Measurements from ENCODE around the gene SH3TC1. TPM values are rescaled to one million over a fixed set of nuclear protein-coding genes. Genes with fewer than 3 reads are reported as not detected.

SH3TC1 gene
- total RNA-seq, 1 donor from 2014 or later, result 5.4 TPM

DNA sequence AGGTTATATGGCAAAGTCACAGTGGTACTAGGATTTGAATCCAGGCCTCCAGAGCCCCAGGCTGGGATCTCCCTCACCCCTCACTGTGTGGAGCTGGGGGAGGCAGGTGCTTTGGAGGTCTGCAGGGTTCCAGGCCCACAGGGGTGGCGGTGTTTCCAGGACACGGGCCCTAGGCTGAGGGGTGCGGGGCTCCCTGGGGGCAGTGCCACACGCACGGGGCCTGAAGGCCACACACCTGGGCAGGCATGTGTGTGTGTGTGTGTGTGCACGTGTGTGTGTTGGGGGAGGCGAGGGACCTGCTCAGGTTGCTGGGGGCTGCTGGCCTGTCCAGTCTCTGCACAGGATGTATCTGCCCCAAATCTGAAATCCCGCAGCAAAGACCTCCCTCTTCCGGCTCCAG lies 18.8 kb downstream of the SH3TC1 start:
- Mint-ChIP-seq H3K9me3 (no peaks in the 10 kb centered on the region), H3K27ac (no peak overlapping the region), H3K27me3 (no peaks in the 10 kb centered on the region), H3K4me3 (no peak overlapping the region), H3K36me3 (no peaks in the 10 kb centered on the region), H3K4me1 (ENCODE audit: unreplicated experiment) (peaks cover 28% of the 10 kb centered on the region)
- DNase-seq (ENCODE audit: extremely low spot score, unreplicated experiment), result no peak
- TF ChIP-seq, protein P1, sequence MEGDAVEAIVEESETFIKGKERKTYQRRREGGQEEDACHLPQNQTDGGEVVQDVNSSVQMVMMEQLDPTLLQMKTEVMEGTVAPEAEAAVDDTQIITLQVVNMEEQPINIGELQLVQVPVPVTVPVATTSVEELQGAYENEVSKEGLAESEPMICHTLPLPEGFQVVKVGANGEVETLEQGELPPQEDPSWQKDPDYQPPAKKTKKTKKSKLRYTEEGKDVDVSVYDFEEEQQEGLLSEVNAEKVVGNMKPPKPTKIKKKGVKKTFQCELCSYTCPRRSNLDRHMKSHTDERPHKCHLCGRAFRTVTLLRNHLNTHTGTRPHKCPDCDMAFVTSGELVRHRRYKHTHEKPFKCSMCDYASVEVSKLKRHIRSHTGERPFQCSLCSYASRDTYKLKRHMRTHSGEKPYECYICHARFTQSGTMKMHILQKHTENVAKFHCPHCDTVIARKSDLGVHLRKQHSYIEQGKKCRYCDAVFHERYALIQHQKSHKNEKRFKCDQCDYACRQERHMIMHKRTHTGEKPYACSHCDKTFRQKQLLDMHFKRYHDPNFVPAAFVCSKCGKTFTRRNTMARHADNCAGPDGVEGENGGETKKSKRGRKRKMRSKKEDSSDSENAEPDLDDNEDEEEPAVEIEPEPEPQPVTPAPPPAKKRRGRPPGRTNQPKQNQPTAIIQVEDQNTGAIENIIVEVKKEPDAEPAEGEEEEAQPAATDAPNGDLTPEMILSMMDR (conservative IDR thresholded peaks at IDR 0.05), result no peak

DNA sequence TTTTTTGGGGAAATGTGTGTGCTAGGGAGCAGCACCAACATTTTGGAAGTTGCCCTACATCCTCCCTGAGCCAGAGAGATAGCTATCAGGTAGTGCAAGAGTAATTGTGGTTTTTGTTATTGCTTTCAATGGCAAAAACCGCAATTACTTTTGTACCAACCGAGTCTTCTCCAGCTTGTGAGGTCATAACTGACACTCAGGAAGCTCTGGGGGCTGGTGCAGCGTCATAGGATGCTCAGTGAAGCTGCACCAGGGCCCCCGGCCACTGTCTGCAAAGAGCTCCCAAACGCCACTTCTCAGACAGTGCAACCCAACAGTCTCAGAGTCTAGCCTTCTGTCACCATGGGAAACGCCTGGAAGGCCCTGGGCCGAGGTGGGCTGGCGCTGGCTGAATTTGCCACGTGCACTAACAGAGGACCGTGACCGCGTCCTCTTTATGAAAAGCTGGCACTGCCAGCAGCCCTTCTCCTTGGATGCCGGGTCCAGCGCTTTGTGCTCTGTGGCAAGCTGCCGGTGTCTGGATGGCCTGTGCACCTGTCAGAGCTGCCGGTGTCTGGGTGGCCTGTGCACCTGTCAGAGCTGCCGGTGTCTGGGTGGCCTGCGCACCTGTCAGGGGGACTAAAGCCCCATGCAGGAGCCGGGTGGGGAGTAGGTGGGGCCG lies 19.4 kb downstream of the SH3TC1 start:
- no peak for DNase-seq (ENCODE audit: extremely low spot score, unreplicated experiment)
- TF ChIP-seq, protein P1 (conservative IDR thresholded peaks at IDR 0.05), result no peak
- Mint-ChIP-seq H3K9me3 (no peaks in the 10 kb centered on the region), H3K4me1 (ENCODE audit: unreplicated experiment) (peaks cover 26% of the 10 kb centered on the region), H3K36me3 (no peaks in the 10 kb centered on the region), H3K4me3 (no peak overlapping the region), H3K27ac (no peak overlapping the region), H3K27me3 (no peaks in the 10 kb centered on the region)

DNA sequence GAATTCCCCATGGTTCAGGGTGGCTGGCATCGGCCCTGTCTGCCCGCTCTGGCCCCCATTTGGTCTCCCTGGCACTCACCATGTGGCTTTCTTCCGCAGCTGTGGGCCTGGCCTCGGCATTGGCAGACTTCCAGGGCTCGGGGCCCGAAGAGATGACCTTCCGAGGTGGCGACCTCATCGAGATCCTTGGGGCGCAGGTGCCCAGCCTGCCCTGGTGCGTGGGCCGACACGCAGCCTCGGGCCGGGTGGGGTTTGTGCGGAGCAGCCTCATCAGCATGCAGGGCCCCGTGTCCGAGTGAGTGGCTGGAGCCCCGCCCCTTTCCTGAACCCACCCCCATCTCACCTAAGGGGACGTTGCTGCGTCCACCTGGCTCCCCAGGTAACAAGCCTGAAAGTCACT lies 20.1 kb downstream of the SH3TC1 start:
- no peak overlapping the region for H3K27ac Mint-ChIP-seq
- peaks cover 24% of the 10 kb centered on the region for H3K4me1 Mint-ChIP-seq (ENCODE audit: unreplicated experiment)
- DNase-seq (ENCODE audit: extremely low spot score, unreplicated experiment), result no peak
- H3K36me3 Mint-ChIP-seq, result no peaks in the 10 kb centered on the region
- H3K9me3 Mint-ChIP-seq, result no peaks in the 10 kb centered on the region
- TF ChIP-seq, protein P1 (conservative IDR thresholded peaks at IDR 0.05), result no peak
- no peaks in the 10 kb centered on the region for H3K27me3 Mint-ChIP-seq
- no peak overlapping the region for H3K4me3 Mint-ChIP-seq

DNA sequence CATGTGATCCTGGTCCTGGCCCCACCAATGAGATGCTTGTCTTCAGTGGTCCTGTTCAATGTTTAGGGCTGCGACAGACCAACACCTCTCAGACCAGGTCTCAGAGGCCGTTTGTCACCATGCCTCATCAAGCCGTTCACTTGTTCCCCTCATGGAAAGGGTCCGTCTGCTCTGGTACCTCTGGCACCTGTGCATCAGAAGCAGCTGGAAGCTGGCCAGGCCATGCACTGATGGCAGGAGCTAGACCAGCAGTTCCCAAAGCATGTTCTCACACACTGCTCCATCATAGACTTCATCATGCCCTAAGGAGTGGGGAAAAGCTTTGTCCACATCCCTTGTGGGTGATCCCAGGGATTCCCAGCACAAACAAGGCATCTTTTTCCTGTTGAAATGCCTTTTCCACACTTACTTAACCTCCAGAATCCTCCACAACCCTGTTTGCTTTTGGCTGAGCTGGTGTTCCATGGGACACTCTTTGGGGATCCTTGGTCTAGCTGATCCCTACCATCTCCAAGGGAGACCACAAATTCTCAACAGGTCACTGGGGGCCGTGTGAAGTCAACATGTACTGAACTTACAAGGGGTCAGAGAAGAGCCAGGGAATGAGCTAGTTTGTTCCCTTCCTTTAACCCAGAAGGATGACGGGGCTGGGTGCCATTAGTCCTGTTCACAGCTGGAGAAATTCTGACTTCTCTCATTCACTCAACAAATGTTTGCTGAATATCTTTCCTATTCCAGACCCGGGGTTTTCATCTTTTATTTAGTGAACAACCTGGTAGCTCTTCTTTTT lies 21.8 kb downstream of the SH3TC1 start:
- DNase-seq (ENCODE audit: extremely low spot score, unreplicated experiment), result no peak
- H3K27ac Mint-ChIP-seq, result no peak overlapping the region
- TF ChIP-seq, protein P1 (conservative IDR thresholded peaks at IDR 0.05), result no peak
- H3K9me3 Mint-ChIP-seq, result no peaks in the 10 kb centered on the region
- peaks cover 31% of the 10 kb centered on the region for H3K4me1 Mint-ChIP-seq (ENCODE audit: unreplicated experiment)
- H3K27me3 Mint-ChIP-seq, result no peaks in the 10 kb centered on the region
- no peak overlapping the region for H3K4me3 Mint-ChIP-seq
- no peaks in the 10 kb centered on the region for H3K36me3 Mint-ChIP-seq

DNA sequence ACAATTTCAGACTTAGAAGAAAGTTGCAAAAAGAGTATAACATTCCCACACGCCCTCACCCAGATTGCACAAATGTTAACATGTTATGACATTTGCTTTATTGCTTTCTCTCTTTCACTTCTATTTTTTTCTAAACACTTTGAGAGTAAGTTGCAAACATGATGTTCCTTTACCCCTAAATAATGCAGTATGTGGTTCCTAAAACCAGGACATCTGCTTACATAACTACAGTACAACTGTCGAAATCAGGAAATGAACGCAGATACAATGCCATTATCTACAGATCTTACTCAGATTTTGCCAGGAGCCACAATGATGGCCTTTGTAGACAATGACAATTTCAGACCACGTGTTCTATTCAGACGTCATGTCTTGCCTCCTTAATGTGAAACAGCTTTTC lies 22.4 kb downstream of the SH3TC1 start:
- no peaks in the 10 kb centered on the region for H3K9me3 Mint-ChIP-seq
- H3K27ac Mint-ChIP-seq, result no peak overlapping the region
- H3K27me3 Mint-ChIP-seq, result no peaks in the 10 kb centered on the region
- H3K4me3 Mint-ChIP-seq, result no peak overlapping the region
- H3K36me3 Mint-ChIP-seq, result no peaks in the 10 kb centered on the region
- peaks cover 35% of the 10 kb centered on the region for H3K4me1 Mint-ChIP-seq (ENCODE audit: unreplicated experiment)
- no peak for DNase-seq (ENCODE audit: extremely low spot score, unreplicated experiment)
- TF ChIP-seq, protein P1 (conservative IDR thresholded peaks at IDR 0.05), result no peak
